ENCODE results near the gene SNORC. TPM values are rescaled to one million over a fixed set of nuclear protein-coding genes. Genes with fewer than 3 reads are reported as not detected.

Gene SNORC
- total RNA-seq, 1 donor from 2014 or later, result 2.5 TPM

DNA sequence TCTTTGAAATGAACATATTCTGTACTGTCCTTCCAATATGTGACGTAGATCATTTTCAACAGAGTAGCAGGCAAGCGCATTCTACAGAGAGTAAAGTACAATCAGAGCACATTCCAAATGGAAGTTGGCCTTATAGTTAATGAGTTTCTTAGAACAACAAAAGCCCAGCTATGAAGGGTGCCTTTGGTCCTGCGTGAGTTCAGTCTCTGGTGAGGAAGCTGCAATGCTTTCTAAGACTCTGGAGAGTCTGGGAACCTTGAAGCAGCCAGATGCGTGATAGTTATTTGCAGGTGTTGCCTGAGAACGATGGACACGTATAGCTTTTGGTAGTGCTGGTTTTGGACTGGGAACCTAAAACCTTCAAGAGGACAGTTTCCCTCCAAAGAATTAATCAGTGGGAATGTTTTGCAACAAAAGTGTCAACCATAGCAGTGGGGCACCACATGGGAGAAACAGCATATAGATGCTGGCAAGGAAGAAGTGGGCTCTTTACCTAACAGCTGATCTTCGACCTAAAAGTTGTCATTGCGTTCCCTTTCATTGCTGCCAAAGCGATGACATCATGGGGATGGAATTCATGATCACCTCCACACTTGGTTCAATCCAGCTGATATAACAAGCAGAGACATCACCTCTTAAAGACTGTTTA is 9.3 kb upstream of the SNORC start:
- Histone ChIP-seq H3K36me3 (ENCODE audit: control insufficient read depth, insufficient read depth, low read length) (peaks cover 1% of the 10 kb centered on the region), H3K4me3 (ENCODE audit: low read depth, low read length) (no peak overlapping the region), H3K27me3 (ENCODE audit: control insufficient read depth, insufficient read depth, low read length) (no peaks in the 10 kb centered on the region)
- no peak for DNase-seq (ENCODE audit: low read depth)
- TF ChIP-seq, protein P1, sequence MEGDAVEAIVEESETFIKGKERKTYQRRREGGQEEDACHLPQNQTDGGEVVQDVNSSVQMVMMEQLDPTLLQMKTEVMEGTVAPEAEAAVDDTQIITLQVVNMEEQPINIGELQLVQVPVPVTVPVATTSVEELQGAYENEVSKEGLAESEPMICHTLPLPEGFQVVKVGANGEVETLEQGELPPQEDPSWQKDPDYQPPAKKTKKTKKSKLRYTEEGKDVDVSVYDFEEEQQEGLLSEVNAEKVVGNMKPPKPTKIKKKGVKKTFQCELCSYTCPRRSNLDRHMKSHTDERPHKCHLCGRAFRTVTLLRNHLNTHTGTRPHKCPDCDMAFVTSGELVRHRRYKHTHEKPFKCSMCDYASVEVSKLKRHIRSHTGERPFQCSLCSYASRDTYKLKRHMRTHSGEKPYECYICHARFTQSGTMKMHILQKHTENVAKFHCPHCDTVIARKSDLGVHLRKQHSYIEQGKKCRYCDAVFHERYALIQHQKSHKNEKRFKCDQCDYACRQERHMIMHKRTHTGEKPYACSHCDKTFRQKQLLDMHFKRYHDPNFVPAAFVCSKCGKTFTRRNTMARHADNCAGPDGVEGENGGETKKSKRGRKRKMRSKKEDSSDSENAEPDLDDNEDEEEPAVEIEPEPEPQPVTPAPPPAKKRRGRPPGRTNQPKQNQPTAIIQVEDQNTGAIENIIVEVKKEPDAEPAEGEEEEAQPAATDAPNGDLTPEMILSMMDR (IDR thresholded peaks at IDR 0.05; ENCODE audit: insufficient read depth, low read length, poor library complexity, severe bottlenecking), result no peak

DNA sequence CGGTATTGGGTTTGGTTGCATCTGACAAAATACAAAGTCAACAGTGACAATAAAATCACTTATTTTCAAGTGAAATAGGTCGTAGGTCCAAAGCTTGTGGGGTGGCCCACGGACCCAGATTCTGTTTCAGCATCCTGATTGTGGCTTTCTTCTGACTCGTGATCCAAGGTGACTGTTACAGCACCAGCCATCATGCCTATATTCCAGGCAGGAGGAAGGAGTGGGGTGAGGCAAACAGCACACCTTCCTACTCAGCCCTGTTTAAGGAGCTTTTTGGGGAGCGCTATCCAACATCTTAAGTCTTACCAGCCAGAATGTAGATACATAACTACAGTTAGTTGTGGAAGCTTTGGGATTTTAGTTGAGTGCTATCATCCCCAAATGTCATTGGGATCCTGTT is 8.7 kb upstream of the SNORC start:
- peaks cover 1% of the 10 kb centered on the region for H3K36me3 ChIP-seq (ENCODE audit: control insufficient read depth, insufficient read depth, low read length)
- TF ChIP-seq, protein P1 (IDR thresholded peaks at IDR 0.05; ENCODE audit: insufficient read depth, low read length, poor library complexity, severe bottlenecking), result no peak

DNA sequence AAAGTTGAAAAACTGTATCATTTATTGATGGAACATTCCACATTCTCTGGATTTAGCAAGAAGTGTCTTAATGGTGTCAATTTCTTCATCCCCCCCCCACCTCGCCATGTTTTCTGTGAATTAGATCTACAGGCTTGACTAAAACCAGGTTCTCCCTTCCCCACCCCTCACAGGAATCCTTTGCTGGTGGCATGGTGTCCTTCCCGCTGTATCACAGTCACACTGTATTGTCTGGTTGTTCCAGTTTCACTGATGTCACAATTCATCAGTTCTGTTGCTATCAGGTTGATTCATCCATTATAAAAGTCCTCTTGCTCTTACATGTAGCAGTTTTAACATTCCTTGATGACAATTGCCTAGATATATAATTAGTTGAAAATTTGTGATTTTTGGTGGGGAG is 6.1 kb upstream of the SNORC start:
- DNase-seq (ENCODE audit: low read depth), result no peak
- no peak overlapping the region for H3K4me3 ChIP-seq (ENCODE audit: low read depth, low read length)
- no peaks in the 10 kb centered on the region for H3K36me3 ChIP-seq (ENCODE audit: control insufficient read depth, insufficient read depth, low read length)
- TF ChIP-seq, protein P1 (IDR thresholded peaks at IDR 0.05; ENCODE audit: insufficient read depth, low read length, poor library complexity, severe bottlenecking), result no peak
- H3K27me3 ChIP-seq (ENCODE audit: control insufficient read depth, insufficient read depth, low read length), result no peaks in the 10 kb centered on the region

More for the DNA sequence above, 8.7 kb upstream of the SNORC start:
- no peak overlapping the region for H3K4me3 ChIP-seq (ENCODE audit: low read depth, low read length)
- no peak for DNase-seq (ENCODE audit: low read depth)
- H3K27me3 ChIP-seq (ENCODE audit: control insufficient read depth, insufficient read depth, low read length), result no peaks in the 10 kb centered on the region

DNA sequence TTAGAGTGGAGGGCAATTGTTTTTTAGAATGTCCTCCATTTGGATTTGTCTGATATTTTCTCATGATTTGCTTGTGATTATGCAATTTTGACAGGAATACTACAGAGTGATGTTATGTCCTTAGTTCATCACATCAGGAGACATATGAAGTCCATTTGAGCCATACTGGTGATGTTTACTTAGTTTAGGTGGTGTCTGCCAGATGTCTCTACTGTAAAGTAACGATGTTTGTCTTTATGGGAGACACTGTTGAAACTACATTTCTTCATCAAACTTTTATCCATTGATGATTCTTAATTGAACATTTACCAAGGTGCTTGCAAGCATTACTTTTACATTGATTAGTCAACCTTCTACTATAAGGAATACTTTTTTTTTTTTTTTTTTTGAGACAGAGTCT is 4.9 kb upstream of the SNORC start:
- DNase-seq (ENCODE audit: low read depth), result no peak
- H3K27me3 ChIP-seq (ENCODE audit: control insufficient read depth, insufficient read depth, low read length), result no peaks in the 10 kb centered on the region
- no peaks in the 10 kb centered on the region for H3K36me3 ChIP-seq (ENCODE audit: control insufficient read depth, insufficient read depth, low read length)
- H3K4me3 ChIP-seq (ENCODE audit: low read depth, low read length), result no peak overlapping the region
- TF ChIP-seq, protein P1 (IDR thresholded peaks at IDR 0.05; ENCODE audit: insufficient read depth, low read length, poor library complexity, severe bottlenecking), result no peak

DNA sequence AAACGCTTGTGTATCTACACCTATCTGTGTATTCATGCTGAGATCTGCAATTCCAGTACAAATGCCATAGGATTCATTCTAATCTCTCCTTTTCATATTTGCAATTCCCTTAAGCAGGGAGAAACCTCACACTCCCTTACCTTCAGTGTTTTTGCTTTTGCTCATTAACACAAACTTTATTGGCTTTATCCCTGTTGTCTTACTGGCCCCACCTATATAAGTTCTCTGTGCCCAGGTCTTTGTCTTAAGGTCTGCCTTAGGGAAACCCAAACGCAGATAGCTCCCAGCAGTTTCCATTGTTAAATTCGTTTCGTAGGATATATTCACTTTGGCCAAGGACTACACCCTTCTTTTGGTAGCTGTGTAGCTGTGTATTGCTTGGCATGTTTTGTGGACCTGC is 4.0 kb upstream of the SNORC start:
- Histone ChIP-seq H3K27me3 (ENCODE audit: control insufficient read depth, insufficient read depth, low read length) (no peaks in the 10 kb centered on the region), H3K36me3 (ENCODE audit: control insufficient read depth, insufficient read depth, low read length) (no peaks in the 10 kb centered on the region), H3K4me3 (ENCODE audit: low read depth, low read length) (no peak overlapping the region)
- TF ChIP-seq, protein P1 (IDR thresholded peaks at IDR 0.05; ENCODE audit: insufficient read depth, low read length, poor library complexity, severe bottlenecking), result no peak
- DNase-seq (ENCODE audit: low read depth), result no peak
